Urothelium cell line (cell line): ENCODE results near the gene LYPLAL1.

Experiments
- DNase-seq: peaks from one replicate; pipeline ENCODE4 v3.0.0; 2011; ENCODE audit warnings: low spot score, mixed read lengths
- FAIRE-seq: peaks from 2 replicates; lab custom pipeline; 2011; peaks lifted over from hg19 to GRCh38; lab: Jason Lieb, UNC

LYPLAL1 gene

DNA sequence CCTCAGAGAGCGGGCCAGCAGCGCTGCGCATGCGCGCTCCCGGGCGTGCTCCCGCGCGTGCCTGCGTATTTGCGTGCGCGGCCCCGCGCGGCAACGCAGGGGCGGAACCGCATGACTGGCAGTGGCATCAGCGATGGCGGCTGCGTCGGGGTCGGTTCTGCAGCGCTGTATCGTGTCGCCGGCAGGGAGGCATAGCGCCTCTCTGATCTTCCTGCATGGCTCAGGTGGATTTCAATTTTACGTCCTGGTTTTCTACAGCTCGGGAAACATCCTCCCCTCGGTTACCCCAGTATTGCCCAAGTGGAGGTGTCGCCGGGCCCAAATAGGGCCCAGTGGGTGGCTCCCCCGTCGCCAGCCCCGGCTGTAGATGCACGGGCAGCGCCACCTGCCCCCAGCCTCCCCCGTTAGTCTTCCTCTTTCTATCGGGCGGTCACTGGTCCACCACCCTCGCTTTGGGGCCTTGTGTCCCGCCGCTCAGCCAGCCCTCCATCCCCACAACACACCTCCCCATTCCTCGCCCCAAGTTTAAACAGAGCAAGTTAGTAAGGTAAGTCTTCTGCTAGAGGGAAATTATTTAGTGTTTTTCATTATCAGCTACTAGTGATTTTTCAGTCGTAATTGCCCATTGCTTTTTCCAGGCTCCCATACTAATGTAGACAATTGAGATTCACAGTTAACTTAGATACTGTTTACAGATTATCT lies at the start of gene LYPLAL1:
TSS of gene LYPLAL1 (plus strand) at position 121 of the 702 bp plus-strand sequence. CDS start at position 134, 13 bp downstream.
- DNase-seq (peak; percentile 93), FAIRE-seq (peak; percentile 94)

DNA sequence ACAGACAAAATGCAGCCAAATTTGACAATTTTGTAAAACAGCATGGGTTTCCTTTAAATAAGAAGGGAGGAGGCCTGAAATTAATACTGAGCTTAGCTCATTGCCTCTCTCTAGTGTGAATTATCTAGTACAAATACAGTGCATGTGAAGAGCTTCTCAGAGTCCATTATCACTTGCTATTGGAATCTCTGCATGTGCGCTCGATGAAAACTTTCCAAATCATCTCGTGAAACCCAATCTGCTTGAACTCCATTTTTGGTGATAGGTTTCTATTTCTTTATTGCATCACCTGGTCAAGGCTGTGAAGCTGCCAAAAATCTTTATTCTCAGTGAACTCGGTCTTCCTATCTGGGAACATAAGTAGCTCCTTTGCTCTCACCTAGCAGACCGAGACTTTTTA lies 49.5 kb upstream of the LYPLAL1 start:
- no peak for DNase-seq
- no peak for FAIRE-seq

DNA sequence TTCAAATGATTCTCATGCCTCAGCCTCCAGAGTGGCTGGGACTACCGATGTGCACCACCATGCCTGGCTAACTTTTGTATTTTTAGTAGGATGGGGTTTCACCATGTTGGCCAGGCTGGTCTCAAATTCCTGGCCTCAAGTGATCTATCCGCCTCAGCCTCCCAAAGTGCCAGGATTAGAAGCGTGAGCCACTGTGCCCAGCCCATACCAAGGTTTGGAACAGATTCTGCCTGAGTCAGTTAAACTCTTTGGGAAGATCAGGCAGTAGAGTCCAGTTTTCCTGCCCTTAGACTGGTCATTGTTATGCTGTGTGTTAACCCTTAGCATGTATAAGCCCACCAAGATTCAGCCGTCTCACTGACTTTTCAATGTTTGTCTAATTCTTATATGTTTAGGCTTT lies 48.3 kb upstream of the LYPLAL1 start:
- DNase-seq (no peak), FAIRE-seq (no peak)

DNA sequence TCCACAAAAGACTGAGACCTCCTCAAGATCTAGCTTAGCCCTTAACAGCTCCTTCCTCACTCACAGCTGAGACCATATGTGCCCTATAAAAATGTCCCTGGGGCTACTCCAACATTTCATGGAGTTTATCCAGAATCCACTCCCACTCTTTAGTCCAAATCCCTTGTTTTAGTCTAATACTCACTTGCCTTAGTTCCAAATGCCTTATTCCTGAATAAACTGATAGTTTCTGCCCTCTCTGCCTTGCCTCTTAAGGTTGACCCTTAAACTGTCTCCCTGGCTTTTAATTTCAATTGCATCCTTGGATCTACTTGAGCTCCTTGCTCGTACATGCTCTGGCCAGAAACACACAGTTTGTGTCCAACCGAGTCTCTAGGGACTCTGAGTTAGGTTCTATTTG lies 47.3 kb upstream of the LYPLAL1 start:
- DNase-seq = no peak
- no peak for FAIRE-seq

- FAIRE-seq = no peak
- no peak for DNase-seq
Measured at GRCh38 chr1:219128957-219129356, 44.7 kb upstream of the LYPLAL1 start.

GRCh38 chr1:219130366-219130935 lies 43.2 kb upstream of the LYPLAL1 start:
- FAIRE-seq (no peak), DNase-seq (no peak)

- FAIRE-seq = no peak
- DNase-seq = no peak
Measured at GRCh38 chr1:219132939-219133338, 40.7 kb upstream of the LYPLAL1 start.

DNA sequence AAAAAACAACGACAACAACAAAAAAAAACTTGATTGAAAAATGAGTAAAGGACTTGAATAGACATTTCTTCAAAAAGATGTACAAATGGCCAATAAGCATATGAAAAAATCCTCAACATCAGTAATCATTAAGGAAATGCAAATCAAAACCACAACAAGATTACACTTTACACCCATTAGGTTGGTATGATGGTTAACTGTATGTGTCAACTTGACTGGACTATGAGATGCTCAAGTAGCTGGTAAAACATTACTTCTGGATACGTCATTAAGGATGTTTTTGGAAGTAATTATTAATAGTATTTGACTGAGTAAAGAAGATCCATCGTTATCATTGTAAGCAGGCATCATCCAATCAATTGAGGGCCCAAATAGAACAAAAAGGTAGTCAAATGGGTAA lies 34.9 kb upstream of the LYPLAL1 start:
- no peak for DNase-seq
- FAIRE-seq = no peak

DNA sequence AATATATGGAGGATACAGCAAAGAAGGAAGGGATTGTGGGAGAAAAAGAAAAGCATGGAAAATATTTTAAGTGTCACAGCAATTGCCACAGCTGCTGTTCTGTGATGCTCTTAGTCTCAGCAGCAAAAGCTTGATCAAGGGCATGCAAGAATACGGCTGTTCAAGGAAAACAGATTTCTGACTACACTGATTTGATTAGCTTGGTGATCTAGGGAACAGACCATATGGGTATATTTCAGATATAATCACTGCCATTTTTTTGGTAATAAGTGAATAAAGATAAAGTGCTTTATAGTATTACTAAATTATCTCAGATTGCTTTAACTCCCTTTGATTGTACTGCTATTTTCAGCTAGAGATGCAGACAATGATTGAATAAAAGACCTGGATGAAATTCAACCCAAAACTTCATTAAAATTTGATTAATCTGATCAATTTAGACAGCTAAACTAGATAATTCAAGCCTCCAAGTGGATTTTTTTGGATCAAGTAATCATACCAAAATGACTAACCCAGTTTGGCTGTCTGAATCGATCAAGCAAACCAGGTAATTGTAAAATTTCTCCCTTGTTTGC lies 33.3 kb upstream of the LYPLAL1 start:
- DNase-seq (no peak), FAIRE-seq (no peak)

GRCh38 chr1:219143735-219144134 lies 29.9 kb upstream of the LYPLAL1 start:
- no peak for DNase-seq
- FAIRE-seq = no peak

DNA sequence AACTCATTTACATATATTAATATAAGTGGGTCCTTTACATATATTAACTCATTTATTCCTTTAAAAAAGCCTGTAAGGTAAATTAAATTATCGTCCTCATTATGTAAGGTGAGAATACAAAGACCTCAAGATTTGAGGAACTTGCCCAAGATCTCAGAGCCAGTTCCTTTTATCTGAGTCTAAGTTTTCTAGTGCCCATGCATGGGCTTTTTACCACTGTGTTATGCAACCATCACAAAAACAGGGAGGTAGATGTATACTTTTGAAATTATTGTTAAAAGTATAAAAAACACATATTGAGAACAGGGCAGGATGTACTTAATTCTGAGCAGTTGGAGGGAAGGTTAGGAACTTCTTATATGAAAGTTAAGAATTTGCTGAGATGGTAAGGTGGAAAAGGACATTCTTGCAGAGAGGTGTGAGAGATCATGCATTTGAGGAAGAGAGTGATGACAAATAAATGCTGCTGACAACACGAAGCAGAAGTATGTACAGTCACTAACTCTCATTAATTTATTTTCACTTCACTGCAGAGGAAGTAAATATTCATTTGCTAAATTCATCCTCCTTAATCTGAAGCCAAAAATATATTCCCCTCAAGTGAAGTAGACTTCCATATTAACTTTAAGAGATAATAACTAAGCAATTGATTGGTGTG lies 28.9 kb upstream of the LYPLAL1 start:
- FAIRE-seq = no peak
- DNase-seq = no peak

DNA sequence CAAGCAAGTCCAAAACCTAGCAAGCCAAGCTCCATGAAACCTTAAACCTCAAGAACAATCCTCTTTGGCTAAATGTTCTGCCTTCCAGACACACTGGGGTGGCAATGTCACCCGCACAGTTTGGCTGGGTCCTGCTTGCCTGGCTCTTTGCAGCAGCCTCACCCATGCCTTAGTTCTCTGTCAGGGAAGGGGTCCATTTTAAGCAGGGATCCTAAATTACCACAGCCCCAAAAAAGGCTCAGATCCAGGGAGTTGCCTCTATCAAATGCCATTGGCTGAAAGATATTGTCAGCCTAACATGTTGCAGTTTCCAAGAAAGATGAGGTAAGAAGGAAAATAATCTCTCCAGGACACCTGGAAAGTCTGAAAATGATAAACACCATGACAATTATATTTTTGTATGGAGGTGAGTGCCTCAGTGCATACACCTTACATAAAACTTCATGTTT lies 26.1 kb upstream of the LYPLAL1 start:
- DNase-seq = no peak
- FAIRE-seq = no peak

- no peak for DNase-seq
- FAIRE-seq = no peak
Measured at GRCh38 chr1:219149009-219149577, 24.6 kb upstream of the LYPLAL1 start.

DNA sequence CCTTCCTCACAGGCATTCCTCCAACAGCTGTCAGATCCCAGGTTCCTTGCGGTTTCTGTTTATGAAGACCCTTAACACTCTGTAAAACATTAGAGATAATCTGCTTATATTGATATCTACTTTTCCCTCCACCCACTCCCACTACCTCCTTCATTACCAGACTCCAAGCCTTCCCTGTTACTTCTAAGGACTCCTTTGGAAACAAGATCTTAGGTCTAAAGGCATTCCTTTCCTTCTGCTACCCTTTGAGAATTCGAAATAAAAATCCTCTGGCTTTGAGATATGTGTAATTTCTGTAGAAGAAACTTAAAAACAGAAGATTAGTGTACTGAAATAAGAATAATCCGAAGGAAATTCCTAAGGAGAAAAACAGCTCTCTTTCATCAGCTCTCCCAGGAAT lies 23.7 kb upstream of the LYPLAL1 start:
- FAIRE-seq (no peak), DNase-seq (no peak)

DNA sequence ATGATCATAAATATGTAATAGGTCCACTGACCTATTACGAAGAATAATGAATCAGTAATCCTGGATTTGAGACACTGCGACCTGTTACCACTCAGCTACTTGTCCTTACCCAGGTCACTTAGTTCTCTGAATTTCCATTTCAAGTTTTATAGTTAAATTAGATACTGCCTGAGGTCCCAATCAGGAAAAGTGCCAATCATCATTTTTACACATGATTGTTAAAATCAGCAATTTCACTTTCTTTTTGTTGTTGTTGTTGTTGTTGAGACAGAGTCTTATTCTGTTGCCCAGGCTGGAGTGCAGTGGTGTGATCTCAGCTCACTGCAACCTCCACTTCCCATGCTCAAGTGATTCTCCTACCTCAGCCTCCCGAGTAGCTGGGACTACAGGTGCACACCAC lies 22.8 kb upstream of the LYPLAL1 start:
- FAIRE-seq (no peak), DNase-seq (no peak)

- FAIRE-seq = no peak
- no peak for DNase-seq
Measured at GRCh38 chr1:219151467-219151866, 22.2 kb upstream of the LYPLAL1 start.

DNA sequence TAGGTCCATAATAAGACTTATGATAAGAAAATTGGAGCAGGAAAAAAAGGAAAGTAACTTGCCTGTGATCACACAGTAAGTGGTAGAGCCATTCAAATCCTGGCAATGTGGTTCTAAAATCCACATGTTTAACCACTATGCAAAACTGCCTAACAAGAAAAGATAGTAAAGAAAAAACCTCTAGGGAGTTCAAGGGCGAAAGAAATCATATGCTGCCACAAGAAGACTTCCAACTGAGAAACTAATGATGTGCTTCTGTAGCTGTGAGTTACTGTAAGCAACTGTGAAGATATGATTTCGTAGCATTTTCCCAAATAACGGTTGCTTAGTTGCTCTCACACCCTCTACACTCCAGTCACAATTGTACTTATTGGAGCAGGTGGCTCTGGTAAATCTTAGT lies 20.9 kb upstream of the LYPLAL1 start:
- DNase-seq (no peak), FAIRE-seq (no peak)

DNA sequence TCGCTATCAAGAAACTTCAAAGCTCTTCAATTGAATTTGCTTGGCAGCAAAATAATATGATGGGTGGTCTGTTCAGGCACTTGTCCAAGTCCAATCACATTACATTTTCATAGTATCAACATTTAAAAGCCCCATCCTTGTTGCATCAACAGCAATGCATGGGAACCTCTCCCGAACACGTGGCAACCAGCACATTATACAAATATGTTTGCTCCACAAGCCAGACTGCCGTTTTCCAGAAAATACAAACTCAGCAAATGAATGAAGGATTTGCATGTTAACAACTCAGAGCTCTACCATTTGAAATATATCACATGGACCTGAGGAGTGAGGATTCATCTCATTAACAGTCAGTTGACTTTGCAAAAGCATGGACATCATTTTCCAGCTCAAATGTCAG lies 20.0 kb upstream of the LYPLAL1 start:
- no peak for FAIRE-seq
- DNase-seq = no peak

GRCh38 chr1:219155135-219155534 lies 18.5 kb upstream of the LYPLAL1 start:
- DNase-seq (no peak), FAIRE-seq (no peak)

- FAIRE-seq = no peak
Measured at GRCh38 chr1:219159946-219160645, 13.6 kb upstream of the LYPLAL1 start.

GRCh38 chr1:219160967-219161366 lies 12.7 kb upstream of the LYPLAL1 start:
- FAIRE-seq (no peak), DNase-seq (no peak)

More at GRCh38 chr1:219159946-219160645, 13.6 kb upstream of the LYPLAL1 start:
- no peak for DNase-seq
